Right lobe of liver (tissue), 4 donors: ENCODE data around the gene KRTAP2-1.

Experiments
- CTCF ChIP-seq, 4 donors: fragments of 200-600 bp in 3 of 4; fragments of 450-650 bp in 1 of 4; IDR thresholded peaks; one replicate each; pipeline versions ENCODE4 v1.5.1 to v1.8.0; 2016 to 2022; ENCODE audit warnings: antibody characterized with exemption in 4 of 4, mild to moderate bottlenecking in 2 of 4
- POLR2A ChIP-seq: fragments of 450-650 bp; IDR thresholded peaks from one replicate; pipeline ENCODE4 v1.6.1; 2017; ENCODE audit warnings: antibody characterized with exemption, mild to moderate bottlenecking
- donor health status: DM: no; HTN: no; CAD: no.
- donor health status: DM: no; HTN: no; CAD: no.
- donor health status: DM: no; HTN: yes; CAD: no.

DNA sequence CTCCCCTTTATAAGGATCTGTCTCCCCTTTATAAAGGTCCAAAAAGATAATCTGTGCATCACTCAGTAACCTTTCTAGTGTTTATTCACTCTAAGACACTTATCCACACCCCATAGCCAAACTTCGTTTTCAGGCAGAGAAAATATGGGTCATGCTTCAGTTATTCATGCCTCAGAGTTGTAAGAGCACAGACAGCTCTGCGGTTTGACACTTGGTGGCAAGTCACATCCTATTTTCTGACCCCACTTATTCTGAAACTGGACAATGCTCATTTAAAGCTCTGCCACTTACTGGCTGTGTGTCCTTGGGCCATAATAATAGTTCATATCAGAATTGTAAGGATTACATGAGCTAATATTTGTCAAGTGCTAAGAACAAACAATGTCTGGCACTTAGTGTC, 2.0 kb upstream of the KRTAP2-1 start:
- no peak for TF ChIP-seq CTCF (IDR thresholded peaks at IDR 0.05)
- no peak for TF ChIP-seq POLR2A
